ENCODE results near the gene SERBP1.
"Not testable (repeated sequence)": the region's sequence is repeated elsewhere in the genome, so short reads cannot be mapped to it uniquely, and the experiment has no call there.

The SERBP1 gene

DNA sequence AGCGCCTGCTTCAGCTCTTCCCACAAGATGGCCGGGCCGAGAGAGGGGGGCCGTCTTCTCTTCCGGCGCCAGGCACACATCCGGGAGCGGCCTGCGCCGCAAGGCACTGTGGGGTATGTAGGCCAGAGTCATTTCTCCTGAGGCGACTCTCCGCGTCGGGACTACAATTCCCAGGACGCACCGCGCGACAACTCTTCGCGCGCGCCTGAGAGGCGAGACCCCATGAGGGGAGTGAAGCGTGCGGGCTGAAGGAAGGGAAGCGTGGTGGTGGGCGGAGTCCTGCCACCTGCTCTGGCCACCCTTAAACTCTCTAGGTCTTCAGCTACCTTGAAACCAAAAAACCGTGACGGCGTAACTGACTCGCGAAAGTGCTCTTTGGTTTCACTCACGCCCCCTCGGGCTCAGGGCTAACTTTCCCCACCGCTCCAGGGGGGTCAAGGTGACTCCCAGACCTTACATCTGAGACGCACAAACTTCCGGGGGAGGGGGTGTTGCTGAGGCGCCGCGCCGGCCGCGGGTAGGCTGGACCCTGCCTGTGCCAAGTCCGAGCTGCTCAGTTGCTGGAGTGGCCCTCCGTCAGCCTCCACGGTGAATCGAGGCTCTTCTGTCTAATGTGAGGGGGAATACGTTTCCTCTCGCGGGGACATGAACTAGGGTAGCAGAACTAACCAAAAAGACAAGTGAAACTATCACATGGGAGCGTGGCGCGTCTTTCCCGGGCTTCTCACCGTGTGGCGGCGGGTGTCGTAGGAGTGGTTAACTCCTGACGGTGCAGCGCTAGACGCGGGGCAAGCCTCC lies at the start of gene SERBP1:
Gene SERBP1, minus strand, starts transcription at position 45 of the 798 bp plus-strand sequence. CDS start 102 bp downstream, outside the sequence.
- peak; percentile 84 for DNase-seq

DNA sequence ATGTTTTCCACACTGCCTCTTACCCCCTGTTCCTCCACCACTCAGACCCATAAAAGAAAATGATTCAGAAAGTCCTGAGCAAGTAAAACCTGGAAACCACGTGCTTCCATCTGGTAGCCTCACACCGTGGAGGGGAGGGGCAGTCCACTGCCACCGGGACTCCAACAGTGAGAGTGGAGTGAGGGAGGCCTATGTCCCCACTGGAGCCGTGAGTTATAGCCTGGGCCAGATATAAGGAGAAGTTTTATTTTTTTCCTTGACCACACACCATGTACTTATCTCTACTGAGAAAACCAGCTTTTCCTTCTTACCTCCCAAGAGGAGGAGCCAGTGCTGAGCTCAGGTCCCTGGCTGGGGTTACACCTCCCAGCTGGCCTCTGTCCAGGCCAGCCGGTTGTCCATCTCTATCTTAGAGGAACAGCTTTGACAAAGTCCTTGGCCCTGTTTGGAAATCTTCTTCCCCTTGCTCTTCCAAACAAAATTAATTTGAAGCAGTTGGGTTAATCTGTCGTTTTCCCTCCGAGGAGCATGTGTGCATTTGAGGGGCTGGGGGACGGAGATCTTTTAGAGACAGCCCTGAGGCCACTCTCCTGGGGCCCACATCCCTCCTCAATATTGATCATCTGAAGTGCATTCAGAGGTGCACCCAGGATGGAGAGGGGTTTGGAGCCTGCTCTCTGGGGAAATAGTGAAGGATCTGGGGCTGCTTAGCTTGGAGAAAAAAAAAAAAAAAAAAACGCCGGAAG lies 49.1 kb upstream of the SERBP1 start:
- no peak for DNase-seq

DNA sequence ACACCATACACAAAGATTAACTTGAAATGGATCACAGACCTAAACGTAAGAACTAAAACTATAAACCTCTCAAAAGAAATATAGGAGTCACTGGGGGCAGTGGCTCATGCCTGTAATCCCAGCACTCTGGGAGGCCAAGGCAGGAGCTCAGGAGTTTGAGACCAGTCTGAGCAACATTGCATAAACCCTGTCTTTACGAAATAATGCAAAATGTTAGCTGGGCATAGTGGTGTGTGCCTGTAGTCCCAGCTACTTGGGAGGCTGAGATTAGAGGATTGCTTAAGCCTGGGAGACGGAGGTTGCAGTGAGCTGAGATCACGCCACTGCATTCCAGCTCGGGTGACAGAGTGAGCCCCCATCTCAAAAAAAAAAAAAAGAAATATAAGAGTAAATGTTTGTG lies 46.7 kb upstream of the SERBP1 start:
- no peak for DNase-seq

DNA sequence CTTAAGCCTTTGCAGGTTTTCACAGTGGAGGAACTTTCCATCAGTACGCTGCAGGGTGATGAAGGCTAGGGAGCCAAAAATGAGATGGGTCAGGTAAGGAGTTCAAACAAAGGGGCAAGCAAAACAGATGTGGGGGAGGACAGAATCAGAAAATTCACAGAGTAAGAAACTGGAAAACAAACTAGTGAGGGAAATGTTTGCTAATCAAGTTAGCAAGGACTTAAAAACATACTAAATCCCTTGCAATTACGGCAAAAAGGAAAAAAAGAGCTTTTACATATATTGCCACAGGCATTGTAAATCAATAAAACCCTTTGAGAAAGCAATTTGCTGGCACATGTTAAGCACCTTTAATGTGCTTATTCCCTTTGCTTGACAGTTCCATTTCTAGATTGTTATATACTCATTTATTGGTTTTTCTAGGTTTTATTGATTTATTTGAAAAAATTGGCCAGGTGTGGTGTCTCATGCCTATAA lies 45.8 kb upstream of the SERBP1 start:
- DNase-seq, result no peak

DNA sequence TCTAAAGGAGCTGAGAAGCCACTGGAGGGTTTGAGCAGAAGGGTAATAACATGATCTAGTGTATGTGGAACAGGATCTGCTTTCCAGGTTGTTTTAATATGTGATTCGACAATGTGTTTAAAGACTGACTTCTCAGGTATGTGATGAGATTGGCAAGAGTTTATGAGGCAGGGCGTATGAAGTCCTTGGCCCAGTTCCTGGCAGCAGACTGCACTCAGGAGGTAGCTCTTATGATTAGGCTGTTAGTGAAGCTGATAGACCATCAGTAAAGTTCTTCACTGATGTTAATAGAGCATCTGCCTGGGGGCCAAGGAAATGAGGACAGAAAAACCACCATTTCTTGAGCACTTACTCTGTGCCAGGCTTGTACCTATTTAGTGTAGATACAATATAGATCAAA lies 41.9 kb upstream of the SERBP1 start:
- DNase-seq, result no peak

DNA sequence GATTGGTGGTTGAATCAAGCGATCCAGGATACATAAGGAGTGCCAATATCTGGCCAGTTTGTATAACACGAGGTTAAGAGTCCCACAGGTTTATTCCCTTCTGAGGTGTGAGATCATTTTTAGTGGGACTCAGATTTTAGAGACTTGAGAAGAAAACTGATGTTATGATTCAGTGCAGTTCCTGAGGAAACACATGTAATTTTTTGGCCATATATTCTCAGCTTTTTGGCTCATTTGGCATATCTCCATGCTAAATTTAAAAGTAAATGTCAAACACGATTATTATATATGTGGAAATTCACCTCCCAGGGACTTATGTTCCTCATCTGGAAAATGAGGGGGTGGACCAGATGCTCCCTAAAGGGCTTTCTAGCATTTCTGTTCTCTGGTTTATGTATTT lies 39.2 kb upstream of the SERBP1 start:
- DNase-seq, result no peak

DNA sequence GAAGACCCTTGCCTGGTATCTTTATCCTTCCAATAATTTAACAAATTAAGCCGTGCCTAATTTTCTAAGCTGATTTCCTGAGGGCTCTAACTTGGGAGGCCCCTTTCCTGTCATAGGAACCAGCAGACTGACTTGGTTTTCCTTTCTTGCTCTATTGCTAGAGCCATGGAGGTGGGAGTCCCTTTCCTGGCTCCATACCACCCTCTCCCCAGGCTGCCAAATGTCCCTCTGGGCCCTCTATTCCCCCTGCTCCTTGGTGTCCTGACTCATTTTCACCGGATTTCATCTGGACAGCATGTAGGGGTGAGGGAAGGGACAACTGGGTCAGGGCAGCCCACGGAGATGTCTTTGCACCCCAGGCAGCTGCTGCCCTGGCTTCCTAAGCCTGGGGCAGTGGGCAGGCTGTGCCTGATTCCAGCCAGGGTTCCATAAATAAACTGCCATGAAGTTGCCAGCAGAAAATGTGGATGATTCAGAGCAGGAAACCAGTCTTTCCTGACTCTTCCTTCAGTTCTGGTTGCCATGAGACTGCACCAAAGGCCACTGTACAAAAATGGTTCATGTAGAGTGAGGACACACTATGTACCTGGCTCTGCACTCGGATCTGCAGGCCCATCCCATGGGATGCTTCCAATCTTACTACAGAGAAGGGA lies 38.0 kb upstream of the SERBP1 start:
- no peak for DNase-seq

DNA sequence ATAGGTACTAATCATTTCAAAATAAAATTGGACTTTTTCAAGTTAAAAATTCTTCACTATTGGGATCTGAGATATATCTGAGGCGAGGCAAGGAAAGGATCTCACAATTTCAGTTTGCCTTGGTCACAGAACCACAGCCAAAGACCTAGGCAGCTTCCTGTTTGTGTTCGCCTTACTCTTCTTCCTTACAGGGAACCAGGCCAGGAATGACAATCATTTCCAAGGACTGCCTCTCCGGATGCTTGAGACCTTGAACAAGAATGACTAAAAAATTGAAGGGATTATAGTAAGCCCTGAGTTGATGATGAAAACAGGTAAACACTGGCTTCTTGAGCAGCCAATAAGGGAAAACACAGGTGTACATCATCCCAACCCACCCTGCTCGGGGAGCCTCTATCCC lies 35.2 kb upstream of the SERBP1 start:
- DNase-seq, result no peak

DNA sequence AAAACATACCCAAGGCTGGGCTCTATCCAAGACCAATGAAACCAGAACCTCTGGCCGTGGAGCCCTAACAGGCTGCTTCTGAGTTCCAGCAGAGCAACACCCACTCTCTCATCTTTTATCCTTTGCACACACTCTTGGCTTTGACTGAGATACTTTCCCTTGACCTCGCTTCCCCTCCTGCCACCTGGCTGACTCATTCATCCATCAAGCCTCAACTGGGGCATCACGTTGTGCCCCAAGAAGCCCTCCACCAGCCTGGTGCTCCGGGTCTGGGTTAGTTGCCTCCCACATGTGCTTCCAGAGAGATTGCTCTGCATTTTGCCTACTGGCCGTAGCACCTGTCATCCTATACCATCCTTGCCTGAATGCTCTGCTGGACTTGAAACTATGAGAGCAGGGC lies 34.5 kb upstream of the SERBP1 start:
- DNase-seq, result no peak

DNA sequence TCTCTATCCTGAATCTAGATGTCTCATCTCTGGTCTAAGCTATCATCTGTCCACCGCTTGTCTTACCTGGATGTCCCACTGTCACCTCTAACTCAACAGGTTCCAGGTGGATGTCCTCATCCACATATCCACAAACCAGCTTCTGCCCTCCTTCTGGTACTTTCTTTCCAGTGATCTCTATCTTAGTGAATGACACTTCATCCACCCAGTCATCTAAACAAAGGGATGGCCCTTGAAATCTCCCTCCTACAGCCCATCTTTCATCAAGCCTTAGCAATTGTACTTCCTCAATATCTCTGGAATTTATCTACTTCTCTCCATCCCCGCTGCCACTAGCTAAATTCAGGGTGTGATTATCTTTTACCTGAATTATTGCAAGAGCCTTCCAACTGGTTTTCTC lies 33.9 kb upstream of the SERBP1 start:
- no peak for DNase-seq

DNA sequence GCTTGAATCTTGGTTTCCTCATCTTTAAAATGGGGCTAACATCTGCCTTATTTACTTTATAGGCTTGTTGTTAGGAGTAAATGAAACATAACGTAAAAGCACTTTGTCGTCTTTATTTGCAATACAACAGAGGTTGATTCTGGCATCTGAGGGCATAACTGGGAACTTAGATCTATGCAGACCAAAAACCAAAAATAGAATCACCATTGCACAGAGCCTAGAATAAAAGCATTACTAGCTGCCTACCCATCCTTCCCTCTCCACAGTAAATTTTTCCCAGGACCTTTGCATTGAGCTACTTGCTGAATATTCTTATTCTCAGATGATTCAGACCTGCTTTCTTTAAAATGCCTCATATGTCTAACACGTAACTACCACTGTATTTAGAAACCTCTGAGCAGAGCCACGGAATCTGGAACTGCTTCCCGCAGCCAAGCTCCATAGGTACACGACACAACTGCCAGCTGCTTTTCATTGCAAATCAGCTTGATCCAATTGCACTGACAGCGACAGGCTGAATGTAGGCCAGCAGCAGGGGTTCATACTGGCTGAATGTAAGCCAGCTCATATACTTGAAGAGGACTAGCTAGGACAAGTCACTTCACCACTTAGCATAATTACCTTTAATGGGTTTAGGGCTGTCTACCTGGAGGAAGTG lies 33.2 kb upstream of the SERBP1 start:
- DNase-seq, result peak; percentile 17

DNA sequence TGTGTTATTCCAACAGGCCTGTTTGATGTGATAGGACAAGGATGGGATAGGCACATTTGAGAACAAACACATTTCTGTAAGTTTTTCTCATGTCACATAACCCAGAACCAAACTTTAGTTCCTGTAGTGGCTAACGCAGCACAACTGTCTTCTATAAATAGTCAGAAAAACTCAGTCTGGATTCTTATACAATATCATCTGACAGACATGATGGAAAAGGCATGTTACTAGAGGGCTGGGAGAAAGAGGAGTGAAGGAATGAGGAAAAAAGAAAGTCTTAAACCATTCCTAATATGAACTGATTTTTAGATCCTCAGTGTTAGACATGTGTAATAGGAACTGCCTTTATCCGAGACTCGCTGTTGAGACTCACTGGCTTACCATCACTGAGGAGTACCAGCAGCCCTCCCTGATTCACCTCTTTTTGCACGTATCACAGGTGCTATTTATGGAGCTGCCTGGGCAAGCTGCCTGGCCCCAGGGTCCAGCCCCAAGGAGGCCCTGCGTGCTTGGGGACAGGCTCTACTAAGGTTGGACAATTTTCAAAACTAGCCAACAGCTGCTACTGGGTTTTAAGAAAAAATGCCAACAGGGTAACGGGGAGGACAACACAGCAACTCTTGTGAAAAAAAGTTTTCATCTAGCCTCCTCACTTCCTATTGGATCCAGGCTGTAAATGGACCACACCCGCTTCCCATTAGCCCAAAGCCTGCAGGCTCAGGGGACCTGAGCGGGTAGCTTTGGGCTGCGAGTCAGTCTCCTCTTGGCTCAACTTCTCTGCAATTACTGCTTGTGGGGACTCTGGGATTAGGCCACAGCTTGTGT lies 30.7 kb upstream of the SERBP1 start:
- no peak for DNase-seq

DNA sequence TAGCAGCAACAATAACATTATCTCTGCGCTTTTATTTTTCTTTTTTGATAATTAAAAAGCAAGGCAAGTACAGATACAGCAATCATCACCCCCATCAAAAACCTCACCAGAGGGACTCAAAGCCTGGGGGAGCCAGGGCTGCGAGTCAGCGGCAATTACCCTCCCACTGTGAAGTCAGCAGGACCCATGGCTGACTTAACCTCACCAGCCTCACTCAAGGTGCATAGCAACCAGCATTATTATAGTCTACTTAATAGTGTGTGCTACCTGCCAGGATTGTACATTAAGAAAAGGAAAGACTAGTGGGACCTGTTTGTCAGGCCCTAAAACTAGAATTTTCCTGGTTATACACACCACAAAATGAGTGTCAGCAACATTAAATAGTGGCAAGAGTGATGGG lies 28.9 kb upstream of the SERBP1 start:
- no peak for DNase-seq

DNA sequence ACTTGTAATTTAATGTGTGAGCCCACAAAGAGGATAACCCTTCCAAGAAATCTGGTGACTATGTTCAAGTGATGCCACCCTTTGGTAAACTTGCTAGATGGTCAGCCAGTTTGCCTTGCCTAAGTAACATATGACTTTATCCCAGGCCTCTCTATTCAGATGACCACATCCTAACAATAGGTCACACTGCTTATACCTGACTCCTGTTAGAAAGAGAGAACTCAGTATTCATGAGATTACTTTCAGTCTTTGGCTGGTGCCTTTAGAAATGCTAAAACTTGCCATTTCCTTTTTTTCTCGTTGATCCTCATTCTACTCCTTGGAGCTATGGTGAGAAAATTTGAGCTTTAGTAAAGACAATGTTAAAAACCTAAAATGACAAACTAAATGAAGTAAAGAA lies 28.5 kb upstream of the SERBP1 start:
- DNase-seq, result no peak

DNA sequence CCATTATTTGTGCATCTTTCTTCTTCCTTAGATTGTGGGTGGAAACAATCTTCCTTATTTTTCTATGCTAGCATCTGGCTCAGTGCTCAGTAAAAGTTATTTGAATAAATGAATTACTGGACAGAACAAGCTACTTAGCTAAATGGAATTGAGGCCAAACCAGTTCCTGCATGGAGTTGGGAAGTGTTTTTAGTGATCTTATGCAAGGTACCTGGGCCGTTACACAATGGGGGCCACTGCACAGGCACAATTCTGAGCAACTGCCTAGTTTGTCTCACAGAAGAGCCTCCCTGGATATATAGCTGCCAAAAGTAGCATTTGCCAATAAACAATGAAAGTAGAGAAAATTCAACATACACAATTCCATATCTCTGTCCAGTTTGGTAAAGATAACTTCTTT lies 27.0 kb upstream of the SERBP1 start:
- no peak for DNase-seq

DNA sequence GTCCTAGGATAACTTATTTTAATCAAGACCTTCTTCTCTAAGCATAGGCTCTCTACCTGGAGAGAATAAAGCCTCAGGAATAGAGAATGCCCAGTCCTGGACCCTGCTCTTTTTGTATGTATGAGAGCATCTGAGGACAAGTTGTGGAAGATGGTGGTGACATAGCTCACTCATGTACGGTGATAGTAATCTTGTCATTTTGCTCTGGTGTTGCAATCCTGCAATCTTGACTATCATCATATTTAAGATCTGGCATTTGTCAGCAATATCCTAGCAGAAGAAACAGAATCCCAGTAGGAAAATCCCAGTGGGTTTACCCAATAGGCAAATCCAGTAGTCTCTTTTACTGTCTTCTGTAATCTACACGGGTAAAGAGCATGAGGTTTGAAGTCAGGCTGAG lies 21.6 kb upstream of the SERBP1 start:
- DNase-seq, result no peak

DNA sequence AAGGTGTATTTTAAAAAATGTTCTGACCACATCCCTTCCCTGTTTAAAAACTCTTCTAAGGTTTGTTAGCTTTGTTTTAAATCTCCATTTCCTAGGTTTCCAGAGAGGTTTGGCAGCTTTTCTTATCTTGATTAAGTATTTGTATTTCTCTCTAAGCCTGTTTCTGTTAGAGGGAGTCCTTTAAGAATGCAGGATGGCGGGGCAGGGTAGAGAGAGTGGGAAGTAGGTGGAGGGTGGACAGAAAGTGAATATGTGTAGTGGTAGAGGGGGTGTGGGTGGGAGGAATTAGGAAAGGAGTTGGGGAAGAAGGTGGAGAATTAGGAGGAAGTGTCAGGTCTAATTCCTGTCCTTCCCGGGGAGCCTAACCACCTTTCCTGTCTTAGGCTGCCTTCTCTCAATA lies 21.2 kb upstream of the SERBP1 start:
- DNase-seq, result no peak

DNA sequence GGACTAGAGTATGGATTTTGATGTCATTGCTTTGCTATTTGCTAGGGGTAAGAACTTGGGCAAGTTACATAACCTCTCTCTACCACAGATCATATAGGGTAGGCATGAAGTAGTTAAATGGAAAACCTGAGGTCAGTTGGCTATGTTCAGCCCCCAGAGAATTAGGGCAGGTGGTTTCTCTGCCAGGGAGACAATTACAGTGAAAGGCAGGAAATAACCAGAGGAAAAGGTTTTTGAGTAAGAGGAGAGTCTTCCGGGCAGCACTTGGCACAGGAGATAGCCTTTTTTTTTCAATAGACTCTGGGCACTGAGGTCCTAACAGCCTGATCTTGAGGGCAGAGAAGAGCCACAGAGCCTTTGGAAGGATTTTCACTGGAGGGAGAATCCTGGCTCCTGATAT lies 16.7 kb upstream of the SERBP1 start:
- no peak for DNase-seq

DNA sequence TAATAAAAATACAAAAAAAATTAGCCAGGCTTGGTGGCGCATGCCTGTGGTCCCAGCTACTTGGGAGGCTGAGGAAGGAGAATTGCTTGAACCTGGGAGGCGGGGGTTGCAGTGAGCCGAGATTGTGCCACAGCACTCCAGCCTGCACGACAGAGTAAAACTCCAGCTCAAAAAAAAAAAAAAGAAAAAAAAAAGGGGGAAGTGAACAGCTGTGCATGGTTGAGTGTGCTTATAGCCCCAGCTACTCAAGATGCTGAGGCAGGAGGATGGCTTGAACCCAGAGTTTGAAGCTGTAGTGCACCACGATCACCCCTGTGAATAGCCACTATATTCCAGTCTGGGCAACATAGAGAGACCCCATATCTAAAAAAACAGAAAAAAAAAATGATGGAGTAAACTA lies 15.8 kb upstream of the SERBP1 start:
- DNase-seq, result not testable (repeated sequence)

DNA sequence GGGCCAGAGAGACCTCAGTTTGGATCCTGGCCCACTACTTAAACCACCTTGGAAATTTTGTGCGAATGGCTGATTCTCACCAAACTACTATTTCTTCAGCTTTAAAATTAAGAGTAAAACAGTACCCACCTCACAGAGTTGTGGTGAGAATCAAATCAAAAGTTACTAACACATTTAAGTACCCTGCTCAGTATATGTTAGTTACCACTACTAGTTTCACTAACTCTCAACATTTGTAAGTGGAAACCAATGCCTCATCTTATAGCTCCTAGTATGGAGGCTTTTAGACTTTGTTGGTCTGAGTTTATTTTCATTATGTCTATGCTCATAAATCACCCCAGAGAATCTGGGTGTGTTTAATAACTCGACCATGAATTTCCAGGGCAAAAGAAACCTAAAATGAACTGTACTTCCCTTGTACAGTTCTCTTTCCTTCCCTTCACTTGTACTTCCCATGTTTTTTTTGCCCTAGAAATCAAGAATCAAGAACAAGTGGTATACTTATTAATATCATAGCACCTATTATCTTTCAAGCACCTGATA lies 11.6 kb upstream of the SERBP1 start:
- DNase-seq, result no peak

DNA sequence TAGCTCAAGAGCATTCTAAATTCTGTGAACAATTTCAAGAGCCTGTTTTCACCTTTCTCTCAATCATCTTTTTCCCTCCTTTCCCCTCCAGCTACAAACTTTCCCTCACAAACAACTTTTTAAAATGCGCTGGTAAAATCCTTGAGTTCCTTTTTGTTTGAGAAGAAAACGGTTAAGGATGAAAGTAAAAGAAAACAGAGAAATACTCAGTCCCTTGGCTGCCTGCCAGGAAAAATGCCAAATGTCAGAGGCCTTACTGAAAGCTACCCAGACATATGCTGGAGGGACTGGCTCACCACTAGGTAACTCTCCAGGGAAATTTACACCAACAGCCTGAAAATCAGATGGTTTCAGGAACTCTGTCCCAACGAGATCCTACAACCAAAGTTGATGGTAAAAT lies 11.0 kb upstream of the SERBP1 start:
- DNase-seq, result no peak

DNA sequence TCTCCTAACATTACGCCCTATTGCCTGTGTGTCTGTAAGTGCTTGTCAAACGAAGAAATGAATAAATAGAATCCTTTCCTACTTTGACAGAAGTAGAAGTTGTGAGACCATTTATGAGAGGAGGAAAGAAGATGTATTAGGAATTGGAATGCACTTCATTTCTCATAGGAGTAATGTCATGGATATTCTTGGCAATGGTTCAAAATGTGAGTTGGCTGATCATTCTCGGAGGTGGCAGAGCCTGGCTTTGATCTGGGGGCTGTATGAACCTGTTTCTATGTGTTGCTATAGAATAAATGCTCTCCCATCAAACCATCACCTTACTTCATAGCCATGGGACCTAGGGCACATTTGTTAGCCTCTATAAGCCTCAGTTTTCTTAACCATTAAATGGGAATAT lies 10.1 kb upstream of the SERBP1 start:
- no peak for DNase-seq

Measured in NCI-H524 treated with DMSO at 0.1 percent for 48 hours (cell line).